Thyroid gland (tissue), 4 donors: ENCODE data around the gene KNG1. TPM values are rescaled to one million over a fixed set of nuclear protein-coding genes. Genes with fewer than 3 reads are reported as not detected.
A peak's percentile ranks its signal among the peaks of the same experiment; 100 is the strongest.

ENCODE experiments used
- DNase-seq, 2 donors: peaks; one replicate each; pipeline ENCODE4 v3.0.0-alpha.2; 2019
- H3K27ac ChIP-seq, 3 donors: fragments of 200-600 bp; sonication (generic); 1 replicate in 2 of 3; 2 replicates in 1 of 3; pipeline ENCODE4 v1.5.1; 2016 to 2019; ENCODE audit warnings: mild to moderate bottlenecking in 1 of 3, moderate library complexity in 1 of 3
- H3K27me3 ChIP-seq: fragments of 200-600 bp; sonication (generic); one replicate; pipeline ENCODE4 v1.5.1; 2019
- H3K36me3 ChIP-seq, 2 donors: fragments of 200-600 bp; sonication (generic); one replicate each; pipeline ENCODE4 v1.5.1; 2016 to 2019
- H3K4me1 ChIP-seq, 2 donors: fragments of 200-600 bp; sonication (generic); one replicate each; pipeline ENCODE4 v1.5.1; 2017 to 2019
- H3K4me3 ChIP-seq, 3 donors: fragments of 200-600 bp; sonication (generic); replicated peaks in 1 of 3; 1 replicate in 2 of 3; 2 replicates in 1 of 3; pipeline ENCODE4 v1.5.1; 2016; ENCODE audit warnings: mild to moderate bottlenecking in 1 of 3
- H3K9me3 ChIP-seq: fragments of 200-600 bp; sonication (generic); one replicate; pipeline ENCODE4 v1.5.1; 2017
- POLR2A ChIP-seq, 2 donors: fragments of 450-650 bp; IDR thresholded peaks; one replicate each; pipeline ENCODE4 v1.6.1; 2017; ENCODE audit warnings: antibody characterized with exemption in 2 of 2, mild to moderate bottlenecking in 2 of 2, moderate library complexity in 1 of 2
- WGBS, 2 donors: methylation state at CpG; one replicate each; pipeline ENCODE4 v1.1.5; 2017; 5-methylcytosine and 5-hydroxymethylcytosine counted together
- intact Hi-C: fragments of 100-400 bp; cut with DNase I; formaldehyde crosslinking; loops from one replicate; pipeline ENCODE4 v1.15.1; 2023
- total RNA-seq, 4 donors: library from RNA; depleted of rRNA; stranded (reverse); fragments of >200 nt; gene quantifications; one replicate each; pipeline ENCODE4 v1.2.3, GENCODE V29; 2016
- TF ChIP-seq, protein P1 (sequence below), 6 experiments: fragments of 200-600 bp in 3 of 6; fragments of 450-650 bp in 3 of 6; sonication (generic) in 3 of 6; IDR thresholded peaks; one replicate each; pipeline ENCODE4 v1.5.1; 2016 to 2019; ENCODE audit warnings: antibody characterized with exemption in 6 of 6, mild to moderate bottlenecking in 2 of 6, inconsistent platforms in 1 of 6, moderate library complexity in 1 of 6

Gene KNG1
- total RNA-seq, 4 donors from 2014 or later: not detected

DNA sequence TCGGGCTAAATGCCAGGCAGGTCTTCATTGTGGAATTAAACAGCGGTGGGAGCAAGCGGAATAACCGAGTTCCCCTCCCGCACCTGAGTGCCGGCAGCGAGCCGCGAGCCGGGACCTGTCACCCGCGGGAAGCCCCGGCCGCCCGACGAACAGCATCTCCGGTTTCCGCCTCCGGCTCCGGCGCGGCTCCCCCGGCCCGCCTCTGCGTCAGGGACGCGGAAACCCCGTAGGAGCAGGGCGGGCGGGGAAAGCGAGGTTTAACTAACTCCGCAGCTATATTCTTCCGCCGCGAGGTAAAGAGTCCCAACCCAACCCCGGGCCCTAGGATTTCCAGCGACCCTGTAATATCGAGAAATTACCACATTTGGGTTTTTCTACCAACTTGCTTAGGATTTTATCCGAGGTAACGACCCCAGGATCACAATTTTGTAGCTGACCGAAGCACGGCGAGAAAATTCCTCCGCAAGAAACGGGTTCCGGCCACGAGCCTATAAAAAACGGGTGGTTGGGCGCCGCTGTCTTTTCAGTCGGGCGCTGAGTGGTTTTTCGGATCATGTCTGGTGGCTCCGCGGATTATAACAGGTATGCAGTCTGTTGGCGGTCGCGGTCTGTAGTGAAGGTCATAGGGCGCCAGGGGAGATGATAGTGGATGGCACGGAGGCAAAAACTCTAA lies 66.0 kb downstream of the KNG1 start, which contains the start of gene EIF4A2:
TSS of gene EIF4A2 (plus strand) at position 520 of the 673 bp plus-strand sequence. CDS start at position 554, 34 bp downstream.
- intact Hi-C loops: no loop called here
- peaks cover 33 to 41% of the 10 kb centered on the region in 2 donors for H3K36me3 ChIP-seq
- 0% methylated on average over 19 to 37 of the region's 60 CpGs for WGBS, 2 donors
- TF ChIP-seq, protein P1, sequence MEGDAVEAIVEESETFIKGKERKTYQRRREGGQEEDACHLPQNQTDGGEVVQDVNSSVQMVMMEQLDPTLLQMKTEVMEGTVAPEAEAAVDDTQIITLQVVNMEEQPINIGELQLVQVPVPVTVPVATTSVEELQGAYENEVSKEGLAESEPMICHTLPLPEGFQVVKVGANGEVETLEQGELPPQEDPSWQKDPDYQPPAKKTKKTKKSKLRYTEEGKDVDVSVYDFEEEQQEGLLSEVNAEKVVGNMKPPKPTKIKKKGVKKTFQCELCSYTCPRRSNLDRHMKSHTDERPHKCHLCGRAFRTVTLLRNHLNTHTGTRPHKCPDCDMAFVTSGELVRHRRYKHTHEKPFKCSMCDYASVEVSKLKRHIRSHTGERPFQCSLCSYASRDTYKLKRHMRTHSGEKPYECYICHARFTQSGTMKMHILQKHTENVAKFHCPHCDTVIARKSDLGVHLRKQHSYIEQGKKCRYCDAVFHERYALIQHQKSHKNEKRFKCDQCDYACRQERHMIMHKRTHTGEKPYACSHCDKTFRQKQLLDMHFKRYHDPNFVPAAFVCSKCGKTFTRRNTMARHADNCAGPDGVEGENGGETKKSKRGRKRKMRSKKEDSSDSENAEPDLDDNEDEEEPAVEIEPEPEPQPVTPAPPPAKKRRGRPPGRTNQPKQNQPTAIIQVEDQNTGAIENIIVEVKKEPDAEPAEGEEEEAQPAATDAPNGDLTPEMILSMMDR (IDR thresholded peaks at IDR 0.05): no peak
- TF ChIP-seq POLR2A (IDR thresholded peaks at IDR 0.05): peak; percentile 85 to 88
- peak within 1 kb of the TSS; percentile 96 to 100 (median 99) for H3K27ac ChIP-seq
- no peaks in the 10 kb centered on the region for H3K27me3 ChIP-seq
- peak; percentile 91 for DNase-seq
- peaks cover 33 to 35% of the 10 kb centered on the region in 2 donors for H3K4me1 ChIP-seq
- no peaks in the 10 kb centered on the region for H3K9me3 ChIP-seq
- peak within 1 kb of the TSS; percentile 55 to 99 (median 89) for H3K4me3 ChIP-seq

DNA sequence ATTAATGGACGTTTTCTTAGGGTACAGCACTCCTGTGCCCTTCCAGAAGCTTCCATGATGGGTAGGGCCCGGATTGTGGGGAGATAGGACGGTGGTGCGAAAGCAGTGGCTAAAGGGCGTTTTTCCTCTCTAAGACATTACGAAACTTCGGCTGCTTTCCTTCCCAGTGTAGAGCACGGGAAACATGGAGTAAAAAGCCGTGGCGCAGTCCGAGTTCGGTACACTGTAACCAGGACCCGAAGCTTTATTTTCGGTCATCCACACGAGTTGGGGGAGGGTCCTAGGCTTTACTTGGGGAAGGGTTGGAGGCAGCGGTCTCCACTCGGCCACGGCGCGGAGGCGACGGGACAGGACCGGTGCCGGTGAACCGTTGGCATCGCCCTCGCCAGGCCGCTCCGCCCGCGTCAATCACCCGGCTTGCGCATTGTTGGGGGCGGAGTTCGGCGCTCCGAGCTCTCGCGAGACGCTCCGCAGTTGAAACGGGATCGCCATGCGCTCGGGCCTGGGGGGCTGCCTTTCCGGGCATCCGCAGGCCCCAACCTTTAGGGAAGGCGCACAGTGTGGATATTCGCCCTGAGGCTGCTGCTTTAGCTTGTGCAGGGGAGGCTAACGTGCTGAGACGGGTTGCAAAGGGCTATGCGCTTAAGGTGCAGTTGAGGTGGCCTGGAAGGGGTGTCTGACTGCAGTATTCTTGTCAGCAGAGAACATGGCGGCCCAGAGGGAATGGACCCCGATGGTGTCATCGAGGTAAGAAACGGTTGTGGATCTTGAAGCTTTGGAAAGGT lies 66.8 kb downstream of the KNG1 start:
- no peaks in the 10 kb centered on the region for H3K9me3 ChIP-seq
- H3K36me3 ChIP-seq: peaks cover 40 to 49% of the 10 kb centered on the region in 2 donors
- intact Hi-C loops: no loop called here
- TF ChIP-seq, protein P1 (IDR thresholded peaks at IDR 0.05): no peak
- TF ChIP-seq POLR2A (IDR thresholded peaks at IDR 0.05): peak; percentile 84 to 87
- H3K27me3 ChIP-seq: no peaks in the 10 kb centered on the region
- 0 to 1% methylated on average over 27 to 39 of the region's 56 CpGs for WGBS, 2 donors
- peak; percentile 84 to 88 for DNase-seq
- H3K27ac ChIP-seq: peak overlapping the region; percentile 96 to 100 (median 99)
- H3K4me1 ChIP-seq: peaks cover 33 to 37% of the 10 kb centered on the region in 2 donors
- peak overlapping the region; percentile 55 to 99 (median 89) for H3K4me3 ChIP-seq

DNA sequence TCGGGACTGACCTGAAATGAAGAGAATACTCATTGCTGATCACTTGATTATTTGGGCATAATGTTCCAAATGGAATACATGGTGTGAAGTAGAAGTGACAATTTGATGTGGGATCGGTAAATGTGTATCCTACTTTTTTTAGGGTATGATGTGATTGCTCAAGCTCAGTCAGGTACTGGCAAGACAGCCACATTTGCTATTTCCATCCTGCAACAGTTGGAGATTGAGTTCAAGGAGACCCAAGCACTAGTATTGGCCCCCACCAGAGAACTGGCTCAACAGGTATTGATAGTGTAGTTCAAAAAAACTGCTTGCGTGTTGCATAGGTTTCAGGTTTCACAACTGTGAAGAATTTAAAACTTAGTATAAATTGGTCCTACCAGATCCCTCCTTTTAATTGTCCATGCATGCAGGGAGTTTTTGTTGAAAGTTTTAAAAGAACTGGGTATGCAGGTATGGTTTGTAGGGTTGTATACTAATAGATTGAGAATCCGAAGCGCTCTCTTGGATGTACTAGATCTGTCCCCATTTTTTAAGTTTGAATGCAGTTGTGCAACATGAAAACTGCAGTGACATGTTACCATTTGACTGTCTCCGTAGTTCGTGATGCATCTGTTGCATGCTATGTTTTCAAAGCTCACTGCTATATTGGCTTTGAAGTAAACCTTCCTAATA lies 67.8 kb downstream of the KNG1 start:
- intact Hi-C loops: no loop called here
- peaks cover 33 to 37% of the 10 kb centered on the region in 2 donors for H3K4me1 ChIP-seq
- H3K9me3 ChIP-seq: no peaks in the 10 kb centered on the region
- no peak for DNase-seq
- no peak for TF ChIP-seq POLR2A (IDR thresholded peaks at IDR 0.05)
- TF ChIP-seq, protein P1 (IDR thresholded peaks at IDR 0.05): no peak
- H3K27ac ChIP-seq: peak overlapping the region in 1 of 3 donors; percentile 100
- H3K36me3 ChIP-seq: peaks cover 51 to 56% of the 10 kb centered on the region in 2 donors
- H3K4me3 ChIP-seq: peak overlapping the region; percentile 55 to 99 (median 89)
- H3K27me3 ChIP-seq: no peaks in the 10 kb centered on the region
- WGBS, 2 donors: 8 to 23% methylated on average over 7 of the region's 7 CpGs

DNA sequence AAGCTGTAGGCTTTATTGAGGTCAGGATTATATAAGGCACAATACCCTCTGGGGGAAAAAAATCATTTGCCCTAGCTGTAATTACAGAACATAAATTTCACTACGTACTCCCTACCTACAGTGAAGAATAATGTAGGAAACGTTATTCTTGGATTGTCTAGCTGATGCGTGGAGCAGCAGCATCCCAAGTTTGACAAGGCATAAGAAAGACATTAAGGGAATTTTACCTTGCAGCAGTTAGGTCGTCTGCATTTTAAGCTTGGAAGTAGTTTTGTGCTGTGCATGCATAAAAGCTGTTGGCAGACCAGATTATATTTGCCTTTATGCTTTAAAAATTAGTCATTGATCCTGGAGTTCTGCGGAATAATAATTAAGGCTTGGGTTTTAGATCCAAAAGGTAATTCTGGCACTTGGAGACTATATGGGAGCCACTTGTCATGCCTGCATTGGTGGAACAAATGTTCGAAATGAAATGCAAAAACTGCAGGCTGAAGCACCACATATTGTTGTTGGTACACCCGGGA lies 68.4 kb downstream of the KNG1 start:
- Histone ChIP-seq H3K4me1 (peaks cover 33 to 37% of the 10 kb centered on the region in 2 donors), H3K9me3 (no peaks in the 10 kb centered on the region), H3K27me3 (no peaks in the 10 kb centered on the region), H3K27ac (peak overlapping the region in 1 of 3 donors; percentile 100), H3K4me3 (peak overlapping the region in 2 of 3 donors; percentile 55 to 89), H3K36me3 (peaks cover 55 to 61% of the 10 kb centered on the region in 2 donors)
- intact Hi-C loops: no loop called here
- TF ChIP-seq, protein P1 (IDR thresholded peaks at IDR 0.05): no peak
- TF ChIP-seq POLR2A (IDR thresholded peaks at IDR 0.05): no peak
- no peak for DNase-seq
- 17 to 32% methylated on average over 7 of the region's 7 CpGs for WGBS, 2 donors
